NOMO-1 treated with dmso at 0.1 percent for 144 hours (cell line): ENCODE measurements around the gene CASD1.

Source experiments
- DNase-seq: peaks from one replicate; lab custom pipeline; 2025; ENCODE audit not compliant: unreplicated experiment; lab: John Stamatoyannopoulos, UW

CASD1 gene

DNA sequence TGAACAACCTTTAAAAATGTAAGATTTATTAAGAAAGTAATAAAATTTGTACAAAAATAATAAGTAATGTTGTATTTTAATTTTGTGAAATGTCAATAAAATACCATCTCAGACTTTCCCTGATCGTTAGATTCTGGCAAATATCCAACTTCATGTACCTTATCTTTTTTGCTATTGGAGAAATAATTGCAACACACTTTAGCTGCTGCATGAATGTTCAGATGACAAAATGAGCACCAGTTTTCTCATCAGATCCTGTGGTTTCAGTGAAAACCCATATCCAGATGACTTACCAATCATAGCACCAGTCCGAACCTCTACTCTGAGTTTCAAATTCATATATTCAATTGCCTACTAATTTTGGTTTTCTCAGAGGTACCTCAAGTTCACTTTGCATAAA, 69.9 kb downstream of the CASD1 start:
- DNase-seq = no peak

DNA sequence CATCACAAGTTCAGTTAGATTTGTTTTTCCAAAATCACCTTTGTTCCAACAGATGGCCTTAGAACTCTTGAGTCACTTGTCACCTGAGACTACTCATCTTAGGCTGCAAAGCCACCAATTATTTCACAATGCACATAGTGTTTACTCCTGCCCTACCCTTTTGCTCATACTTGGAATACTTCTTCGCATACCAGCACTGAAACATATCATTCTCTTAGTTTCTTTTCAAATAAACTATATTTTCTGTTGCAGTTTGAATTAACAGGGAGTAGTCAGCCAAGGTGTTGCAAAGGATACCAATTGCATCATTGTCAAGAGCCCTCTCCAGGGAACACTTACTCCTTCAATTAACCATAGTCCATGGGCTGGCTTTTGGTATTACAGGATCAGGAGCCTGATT, 71.0 kb downstream of the CASD1 start:
- no peak for DNase-seq

DNA sequence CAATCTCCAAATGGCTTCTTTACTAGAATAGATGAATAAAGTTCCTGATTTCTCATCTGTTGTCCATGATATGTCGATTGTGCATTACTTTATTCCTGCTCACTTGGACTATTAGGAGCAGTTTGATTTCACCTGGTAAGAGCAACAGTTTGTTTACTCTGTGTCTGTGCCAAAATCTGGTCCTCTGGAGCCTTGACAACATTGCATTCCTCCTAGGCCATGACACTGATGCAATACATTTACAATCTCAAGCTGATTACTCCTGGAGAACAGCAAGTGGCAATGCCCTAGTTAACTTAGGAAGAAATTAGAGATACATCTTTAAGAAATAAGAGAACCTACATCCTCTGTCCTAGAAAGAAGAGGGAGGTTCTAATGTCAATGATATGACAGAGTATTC, 74.5 kb downstream of the CASD1 start:
- DNase-seq = no peak

DNA sequence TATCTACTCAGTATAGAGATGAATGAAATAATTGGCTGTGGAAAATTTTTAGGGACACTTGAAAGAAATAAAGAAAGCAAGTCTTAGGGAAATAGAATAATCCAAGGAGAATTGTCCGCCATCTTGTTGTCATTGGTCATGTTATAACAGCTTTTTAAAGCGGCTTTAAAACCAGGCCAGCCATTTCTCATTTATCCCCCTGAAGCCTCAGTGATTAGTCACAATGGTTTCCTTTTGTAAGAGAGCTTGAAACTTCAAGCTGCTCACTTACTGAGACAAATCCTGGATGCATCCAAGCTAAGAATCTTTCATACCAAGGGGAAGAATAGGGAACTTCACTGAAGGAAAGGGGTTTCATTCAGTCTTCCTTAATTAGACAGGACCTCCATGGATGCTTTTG, 78.5 kb downstream of the CASD1 start:
- no peak for DNase-seq

DNA sequence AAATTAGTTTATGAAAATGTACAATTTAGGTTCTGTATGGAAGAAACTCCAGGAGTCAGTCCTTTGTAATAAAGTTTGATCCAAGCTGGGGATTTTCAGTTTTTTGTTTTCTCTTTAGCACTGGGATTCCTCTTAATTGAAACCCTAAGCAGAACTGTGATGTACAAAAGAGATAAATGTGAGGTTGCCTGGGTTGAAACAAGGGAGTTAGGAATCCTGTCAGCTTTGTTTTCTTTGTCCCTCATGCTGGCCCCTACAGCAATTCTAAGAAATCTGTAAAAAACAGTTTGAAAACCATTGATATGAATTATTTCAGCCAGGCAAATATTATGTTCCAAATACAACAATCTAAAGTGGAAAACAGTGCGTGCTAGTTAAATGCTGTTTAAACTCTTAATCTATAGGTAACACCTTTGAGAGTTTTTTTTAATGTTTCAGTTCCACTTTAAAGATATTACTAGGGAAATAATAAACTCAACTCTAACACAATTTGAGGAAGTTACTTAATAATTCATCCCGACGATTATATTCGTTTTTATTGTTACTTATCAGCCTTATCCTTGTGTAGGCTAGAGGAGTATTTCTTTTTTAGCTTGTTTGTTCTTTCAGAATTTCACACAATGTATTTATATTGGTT, 81.0 kb downstream of the CASD1 start:
- DNase-seq = no peak

DNA sequence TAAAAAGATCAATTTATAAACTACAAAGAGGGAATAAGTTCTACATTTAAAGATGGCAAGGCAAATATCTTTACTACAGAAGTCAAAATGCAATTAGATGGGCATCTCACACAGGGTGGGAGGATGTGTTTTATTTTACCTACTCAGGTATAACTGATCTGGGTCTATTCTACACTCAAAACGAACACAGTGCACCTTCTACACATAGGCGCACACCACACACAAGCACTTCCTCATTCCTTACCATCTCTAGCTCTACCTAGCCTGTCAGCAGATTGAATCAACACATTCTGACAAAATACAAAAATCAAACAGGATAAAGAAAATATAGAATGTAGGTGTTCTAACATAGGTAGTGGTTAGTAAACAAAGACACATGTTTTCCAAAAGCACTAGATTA, 81.6 kb downstream of the CASD1 start:
- DNase-seq = peak; percentile 14

DNA sequence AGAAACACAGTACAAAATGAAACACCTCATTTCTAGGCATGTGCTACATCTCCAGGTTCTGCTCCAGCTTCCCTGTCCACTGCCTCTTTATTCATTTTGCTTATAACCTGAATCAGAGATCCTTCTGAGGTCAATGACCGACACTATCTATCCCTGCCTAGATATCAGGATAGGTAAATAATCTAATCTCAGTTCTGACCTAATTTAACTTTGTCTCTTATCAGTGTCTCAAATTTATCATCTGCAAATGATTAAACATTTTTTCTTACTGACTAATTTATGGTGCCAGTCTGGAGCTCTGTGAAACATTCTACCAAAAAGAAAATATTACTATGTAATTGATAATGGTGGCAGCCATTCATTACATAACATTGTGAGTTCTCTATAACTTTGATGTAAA, 85.3 kb downstream of the CASD1 start:
- no peak for DNase-seq

DNA sequence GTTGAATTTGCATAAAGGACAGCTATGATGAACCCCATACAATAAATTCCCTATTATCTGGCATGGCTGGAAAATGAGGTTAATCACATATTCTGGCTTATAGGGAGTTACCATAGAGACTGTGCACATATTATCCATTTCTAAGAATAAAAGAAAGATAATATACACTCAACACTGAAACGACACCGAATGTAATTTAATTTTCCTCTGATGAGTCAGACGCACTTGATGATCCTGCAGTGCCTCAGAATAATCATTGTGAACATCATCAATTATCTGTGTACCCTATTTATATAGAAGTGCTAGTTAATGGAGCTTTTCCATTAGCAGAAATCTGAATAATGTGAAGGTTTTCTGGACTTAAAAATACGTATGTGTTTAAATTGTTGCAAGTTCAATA, 86.1 kb downstream of the CASD1 start:
- no peak for DNase-seq

DNA sequence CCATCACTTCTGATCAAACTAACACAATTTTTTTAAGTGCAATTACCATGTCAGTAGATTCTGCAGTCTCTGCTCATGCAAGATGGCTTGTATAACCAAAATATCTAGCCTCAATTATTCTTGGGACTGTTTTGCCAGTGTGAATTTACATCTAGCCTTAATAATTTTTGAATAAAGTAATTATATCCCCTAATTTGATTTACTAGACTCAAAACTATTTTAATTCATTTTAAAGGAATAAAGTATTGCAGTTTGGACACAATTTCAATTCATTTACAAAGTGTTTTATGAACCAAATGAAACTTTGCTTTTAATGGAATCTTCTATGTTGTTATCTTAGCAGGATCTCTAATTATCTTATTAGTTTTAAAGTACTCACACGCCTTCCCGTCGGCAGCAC, 90.7 kb downstream of the CASD1 start:
- DNase-seq = no peak

DNA sequence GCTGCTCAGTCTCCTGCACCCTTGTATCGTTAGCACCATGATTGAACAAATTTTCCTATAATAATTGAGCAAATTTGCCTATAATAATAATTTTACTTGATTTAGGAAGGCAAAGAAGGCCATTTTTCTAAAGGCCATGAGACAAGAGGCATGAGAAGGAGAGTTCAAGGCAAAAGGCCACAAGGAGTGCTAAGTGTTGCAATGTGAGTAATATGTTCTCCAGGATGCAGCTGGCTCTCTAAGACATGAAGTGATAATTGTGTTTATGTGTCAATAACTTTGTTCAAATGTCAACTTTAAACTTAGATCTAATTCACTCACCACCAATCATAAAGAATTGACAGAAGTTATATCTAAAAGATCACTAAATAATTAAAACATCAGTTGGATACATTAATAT, 92.6 kb downstream of the CASD1 start:
- DNase-seq = no peak

DNA sequence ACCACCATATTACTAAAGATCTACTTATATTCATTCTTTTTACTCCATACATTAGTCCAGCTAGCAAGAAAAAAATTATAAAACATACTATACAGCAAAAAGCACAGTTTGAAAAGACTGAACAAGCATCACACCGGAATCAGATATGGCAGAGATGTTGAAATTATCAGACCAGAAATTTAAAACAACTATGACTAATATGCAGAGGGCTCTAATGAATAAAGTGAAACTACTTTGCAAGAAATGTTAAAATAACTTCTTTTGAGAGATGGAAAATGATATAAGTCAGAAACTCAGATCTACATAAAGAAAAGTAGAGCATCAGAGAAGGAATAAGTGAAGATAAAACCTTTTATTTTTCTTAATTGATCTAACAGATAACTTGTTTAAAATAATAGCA, 95.4 kb downstream of the CASD1 start:
- no peak for DNase-seq
